HG03378 (cell line): ENCODE data around the gene TPPP.

Experiments used
- ATAC-seq: cut with Tn5 transposase; IDR thresholded peaks from one replicate; pipeline ENCODE4 v1.9.1; 2021; ENCODE audit warnings: mild to moderate bottlenecking, moderate library complexity; ENCODE audit not compliant: unreplicated experiment

TPPP gene

DNA sequence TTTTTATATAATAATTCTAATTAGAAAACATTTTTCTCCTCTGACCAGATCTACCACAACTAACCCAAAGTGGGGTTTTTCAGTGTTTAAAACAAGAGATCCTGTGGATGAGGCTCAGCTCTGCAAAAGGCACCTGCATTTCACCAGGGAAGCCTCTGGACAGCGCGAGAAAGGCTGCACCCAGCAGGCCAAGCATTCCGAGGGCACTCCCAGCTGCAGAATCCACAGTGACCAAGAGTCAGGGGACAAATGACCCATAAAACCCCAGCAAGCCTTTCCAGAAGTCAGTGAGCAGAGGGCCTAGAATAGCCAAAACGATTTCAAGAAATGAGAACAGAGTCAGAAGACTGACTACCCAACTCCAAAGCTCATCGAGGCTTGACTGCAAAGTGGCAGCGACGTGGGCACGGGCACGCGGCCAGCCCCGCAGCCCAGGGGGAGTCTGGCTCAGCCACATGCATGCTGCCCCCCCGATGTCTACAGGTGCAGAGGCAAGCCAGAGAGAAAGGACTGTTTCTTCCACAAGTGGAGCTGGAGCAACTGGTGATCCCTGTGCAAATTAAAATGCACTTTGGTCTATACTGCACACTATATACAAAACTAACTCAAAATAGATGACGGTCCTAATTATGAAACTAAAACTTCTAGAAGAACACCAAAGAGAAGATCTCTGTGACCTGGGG lies 26.2 kb downstream of the TPPP start:
- ATAC-seq, result no peak

DNA sequence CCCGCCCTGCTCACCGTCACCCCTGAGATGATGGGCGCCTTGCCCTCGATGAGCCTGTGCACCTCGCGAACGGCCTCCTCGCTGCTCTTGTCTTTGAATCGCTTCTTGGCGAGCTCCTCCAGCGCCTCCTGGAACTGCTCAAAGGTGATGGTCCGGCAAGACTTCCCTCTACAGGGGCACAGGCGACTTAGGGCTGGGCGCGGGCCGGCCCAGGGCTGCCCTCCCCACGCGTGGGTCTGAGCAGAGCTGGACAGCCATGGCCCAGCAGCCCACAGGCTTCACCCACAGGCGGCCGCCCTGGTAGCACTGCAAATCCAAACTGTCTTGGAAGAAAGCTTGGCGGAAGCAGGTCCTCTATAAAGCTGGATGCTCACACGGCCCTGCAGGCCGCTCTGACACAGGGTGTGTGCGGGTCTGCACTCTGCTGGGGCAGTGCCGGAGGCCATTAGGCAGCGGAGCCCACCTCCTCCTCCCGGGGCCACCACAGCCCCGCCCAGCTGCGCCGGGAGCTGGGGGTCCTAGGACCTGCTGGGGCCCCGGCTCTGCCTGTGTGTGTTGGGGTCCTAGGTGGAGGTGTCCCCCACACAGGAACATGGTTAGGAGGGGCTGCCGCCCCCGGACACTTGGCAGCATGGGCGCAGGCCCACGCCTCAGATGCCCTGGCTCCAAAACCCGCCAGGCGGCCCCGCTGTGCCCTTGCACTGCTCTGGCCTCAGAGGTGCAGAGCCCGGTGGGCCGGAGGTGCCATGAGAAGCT lies 27.0 kb downstream of the TPPP start:
- ATAC-seq, result no peak

DNA sequence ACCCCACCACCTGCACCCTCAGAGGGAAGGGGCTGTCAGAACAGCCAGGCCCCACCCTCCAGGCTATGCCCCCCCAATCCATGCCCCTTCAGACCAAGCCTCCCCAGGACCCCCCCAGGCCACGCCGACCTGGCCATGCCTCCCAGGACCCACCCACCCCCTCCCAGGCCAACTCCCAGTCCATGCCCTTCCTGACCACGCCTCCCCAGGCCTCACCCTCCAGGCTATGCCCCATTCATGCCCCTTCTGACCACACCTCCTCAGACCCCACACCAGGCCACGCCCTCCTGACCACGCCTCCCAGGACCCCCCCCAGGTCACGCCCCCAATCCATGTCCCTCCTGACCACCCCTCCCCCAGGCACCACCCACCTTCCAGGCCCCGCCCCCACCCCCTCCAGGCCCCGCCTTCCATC lies 27.6 kb downstream of the TPPP start:
- ATAC-seq, result no peak

DNA sequence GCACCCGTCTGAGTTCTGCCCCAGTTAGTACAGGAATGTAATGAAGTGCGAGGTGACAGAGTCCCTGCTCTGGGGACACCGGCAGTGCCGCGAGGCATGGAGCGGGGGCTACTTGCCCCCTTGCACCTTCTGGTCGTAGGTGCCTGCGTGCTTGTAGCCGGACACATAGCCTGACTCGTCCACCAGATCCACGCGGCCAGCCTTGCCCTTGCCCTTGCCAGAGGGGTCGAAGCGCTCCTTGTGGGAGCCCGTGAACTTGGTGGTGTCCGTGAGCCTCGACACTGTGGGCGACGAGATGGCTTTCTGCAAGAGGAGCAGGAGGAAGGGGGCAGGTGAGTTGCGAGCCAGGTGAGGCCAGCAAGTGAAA lies 28.2 kb downstream of the TPPP start:
- no peak for ATAC-seq

- no peak for ATAC-seq
These were observed 28.7 kb downstream of the TPPP start for GRCh38 chr5:664343-664993.

GRCh38 chr5:663436-664342 lies 29.5 kb downstream of the TPPP start:
- ATAC-seq, result no peak

DNA sequence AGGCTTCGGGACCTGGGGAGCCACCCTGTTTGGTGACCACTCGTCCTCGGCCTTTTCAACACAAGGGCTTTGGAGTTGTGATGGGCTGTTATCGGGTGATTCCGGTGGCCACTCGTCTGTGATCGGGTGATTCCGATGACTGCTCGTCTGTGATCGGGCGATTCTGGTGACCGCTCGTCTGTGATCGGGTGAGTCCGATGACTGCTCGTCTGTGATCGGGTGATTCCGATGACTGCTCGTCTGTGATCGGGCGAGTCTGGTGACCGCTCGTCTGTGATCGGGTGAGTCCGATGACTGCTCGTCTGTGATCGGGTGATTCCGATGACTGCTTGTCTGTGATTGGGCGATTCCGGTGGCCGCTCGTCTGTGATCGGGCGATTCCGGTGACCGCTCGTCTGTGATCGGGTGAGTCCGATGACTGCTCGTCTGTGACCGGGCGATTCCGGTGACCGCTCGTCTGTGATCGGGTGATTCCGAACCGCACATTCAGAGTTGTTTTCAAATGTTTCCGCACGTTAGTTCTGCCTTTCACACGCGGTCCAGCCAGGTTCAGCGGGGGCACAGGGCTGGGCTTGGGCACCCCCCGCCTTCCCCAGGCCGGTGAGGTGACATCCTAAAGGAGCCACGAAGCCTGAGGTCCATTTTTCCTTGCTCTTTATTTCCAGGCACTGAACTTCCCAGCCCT lies 30.3 kb downstream of the TPPP start:
- ATAC-seq, result no peak

DNA sequence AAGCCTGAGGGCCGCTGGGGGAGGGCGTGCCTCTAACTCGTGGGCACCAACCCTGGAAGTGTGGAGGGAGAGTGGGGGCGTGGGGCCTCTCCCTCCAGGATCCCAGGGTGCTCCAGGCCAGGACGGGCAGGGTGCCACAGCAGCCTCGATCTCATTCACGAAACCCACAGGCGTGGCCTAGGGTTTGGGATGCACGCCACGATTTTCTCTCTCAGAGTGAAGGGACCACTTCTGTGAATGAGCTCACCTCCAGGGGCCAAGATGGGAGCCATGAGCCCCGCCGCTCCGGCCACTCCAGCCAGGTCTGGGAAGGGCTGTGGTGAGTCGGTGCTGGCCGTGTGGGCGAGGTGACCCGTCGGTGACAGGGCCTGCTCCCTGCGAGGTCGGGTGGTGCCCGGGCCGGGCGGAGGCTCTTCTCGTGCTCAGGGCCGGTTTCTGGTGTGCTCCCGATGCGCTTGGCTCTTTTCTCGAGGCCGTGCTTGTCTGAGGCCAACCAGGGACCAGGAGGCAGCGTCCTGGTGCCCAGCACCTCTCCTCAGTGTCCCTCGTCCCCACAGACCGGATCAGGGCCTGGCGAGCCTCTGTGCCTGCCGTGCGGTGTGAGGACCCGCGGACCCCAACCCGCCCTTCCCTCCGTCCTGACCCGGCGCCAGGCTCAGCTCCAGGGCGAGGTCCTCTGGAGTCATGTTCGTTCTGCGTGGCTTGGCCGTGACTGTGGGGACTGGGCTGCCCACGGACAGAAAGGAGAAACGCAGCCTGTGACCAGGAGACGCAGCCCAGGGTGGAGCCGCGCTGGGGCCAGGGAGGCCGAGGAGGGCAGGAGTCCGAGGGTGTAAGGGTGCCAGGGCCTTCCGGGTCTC lies 31.0 kb downstream of the TPPP start:
- ATAC-seq, result no peak

DNA sequence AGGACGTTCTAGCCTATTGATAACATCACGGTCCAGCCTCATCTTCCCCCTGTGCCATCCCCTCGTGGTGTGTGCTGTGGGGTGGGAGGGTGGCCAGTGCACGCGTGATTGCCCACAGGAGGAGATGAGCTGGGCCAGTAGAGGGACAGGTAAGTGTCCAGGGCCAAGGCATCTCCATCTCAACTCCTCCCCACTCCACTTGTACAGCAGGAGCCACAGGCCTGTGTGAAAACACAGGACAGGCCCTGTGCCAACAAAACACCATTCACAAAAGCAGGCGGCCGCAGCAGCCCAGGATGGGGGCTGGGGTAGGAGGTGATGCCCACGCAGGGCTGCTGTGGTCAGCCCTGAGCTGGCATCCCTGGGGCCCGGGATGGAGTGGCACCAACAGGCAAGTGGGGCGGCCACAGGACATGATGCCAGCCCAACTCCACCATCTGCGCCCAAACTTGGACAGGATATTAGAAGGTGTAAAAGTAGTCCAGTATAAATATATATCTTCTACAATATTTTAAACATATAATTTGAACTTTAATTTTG lies 32.6 kb downstream of the TPPP start:
- no peak for ATAC-seq

DNA sequence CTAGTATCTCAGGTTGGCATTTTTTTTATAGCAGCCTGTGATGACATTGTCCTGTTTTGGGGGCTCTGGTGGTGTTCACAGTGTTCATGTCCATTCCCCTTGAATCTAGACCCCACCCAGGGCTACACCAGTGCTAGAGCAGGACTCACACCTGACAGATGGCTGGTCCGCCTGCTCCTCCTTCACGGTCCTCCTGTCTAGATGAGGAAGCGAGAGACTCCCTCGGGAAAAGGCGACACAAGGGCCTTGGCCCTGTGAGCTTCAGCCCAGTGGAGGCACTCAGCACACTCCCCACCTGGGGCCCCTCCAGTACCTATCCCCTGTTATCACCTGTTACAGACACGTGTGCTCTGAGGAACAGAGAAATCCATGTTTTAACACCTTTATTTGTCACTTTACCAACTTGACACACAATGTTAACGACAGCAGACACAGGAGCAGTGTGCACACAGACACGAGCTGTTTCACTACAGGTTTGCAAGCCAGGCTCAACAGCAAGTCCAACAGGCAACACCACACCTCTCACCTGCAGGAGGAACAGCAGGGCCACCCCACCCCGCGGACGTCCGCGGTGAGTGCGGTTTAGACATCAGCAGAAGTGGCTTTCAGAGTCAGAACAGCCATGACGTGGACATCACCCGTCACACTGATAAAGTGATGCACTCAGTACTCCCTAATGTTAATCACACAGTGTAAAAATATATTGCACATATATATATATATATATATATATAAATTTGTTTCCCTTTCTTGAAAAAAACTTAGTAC lies 33.5 kb downstream of the TPPP start:
- no peak for ATAC-seq

GRCh38 chr5:658103-658502 lies 35.0 kb downstream of the TPPP start:
- ATAC-seq, result no peak

DNA sequence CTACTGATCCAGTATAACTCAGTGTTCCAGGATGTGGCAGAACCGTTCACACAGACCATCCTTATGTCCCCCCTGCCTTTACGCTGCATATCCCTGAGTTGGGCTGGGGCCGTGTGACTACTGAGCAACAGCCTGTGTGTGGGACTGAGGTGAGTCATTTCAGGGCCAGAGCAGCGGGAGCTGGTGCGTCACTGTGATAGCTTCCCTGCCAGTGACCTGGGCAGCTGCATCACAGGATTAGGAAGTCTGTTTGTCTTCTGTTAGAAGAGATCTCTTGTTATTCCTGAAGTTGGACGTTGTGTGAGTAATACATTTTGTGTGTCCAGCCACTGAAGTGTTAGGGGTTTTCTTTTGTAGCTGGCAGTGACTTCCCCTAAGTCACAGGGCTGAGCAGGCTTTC lies 35.6 kb downstream of the TPPP start:
- no peak for ATAC-seq

DNA sequence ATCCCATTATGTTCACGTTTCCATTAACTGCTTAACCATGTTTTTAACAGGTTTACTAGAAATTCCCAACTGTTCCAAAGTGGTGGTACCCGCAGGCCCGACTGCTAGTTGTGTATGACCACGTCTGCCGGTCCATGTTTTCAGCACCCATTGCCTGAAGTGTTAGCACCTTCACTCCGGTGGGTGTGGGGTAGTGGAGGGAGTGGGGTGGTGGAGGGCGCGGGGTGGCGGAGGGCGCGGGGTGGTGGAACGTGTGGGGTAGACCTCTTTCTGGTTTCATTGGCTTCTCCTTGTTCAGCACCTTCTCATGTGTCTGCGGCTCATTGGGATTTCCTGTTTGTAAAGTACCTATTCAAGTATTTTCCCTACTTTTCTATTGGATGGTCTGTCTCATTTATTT lies 37.7 kb downstream of the TPPP start:
- ATAC-seq, result no peak

GRCh38 chr5:654071-654778 lies 38.9 kb downstream of the TPPP start:
- ATAC-seq, result no peak

DNA sequence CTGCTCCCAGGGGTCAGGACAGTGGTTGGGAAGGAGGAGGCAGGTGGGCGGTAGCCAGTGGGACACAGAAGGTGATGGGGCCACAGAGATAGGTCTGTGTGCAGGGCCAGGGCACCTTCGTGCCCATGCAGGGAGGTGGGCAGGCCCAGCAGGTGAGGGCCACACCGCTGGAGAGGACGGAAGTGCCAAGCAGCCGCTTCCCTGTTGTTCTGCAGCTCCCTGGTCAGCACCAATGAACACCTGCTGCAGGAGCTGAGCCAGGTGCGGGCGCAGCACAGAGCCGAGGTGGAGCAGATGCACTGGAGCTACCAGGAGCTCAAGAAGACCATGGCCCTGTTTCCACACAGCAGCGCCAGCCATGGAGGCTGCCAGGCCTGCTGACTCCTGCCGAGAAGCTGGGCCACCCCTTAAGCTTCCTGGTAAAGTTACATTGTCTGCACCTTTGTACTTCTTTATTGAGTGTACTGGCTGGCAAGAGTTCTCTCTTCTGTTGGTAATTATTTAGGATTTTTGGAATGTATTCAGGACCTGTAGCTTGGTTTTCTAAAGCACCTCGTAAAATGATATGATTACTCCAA lies 40.3 kb downstream of the TPPP start:
- no peak for ATAC-seq

DNA sequence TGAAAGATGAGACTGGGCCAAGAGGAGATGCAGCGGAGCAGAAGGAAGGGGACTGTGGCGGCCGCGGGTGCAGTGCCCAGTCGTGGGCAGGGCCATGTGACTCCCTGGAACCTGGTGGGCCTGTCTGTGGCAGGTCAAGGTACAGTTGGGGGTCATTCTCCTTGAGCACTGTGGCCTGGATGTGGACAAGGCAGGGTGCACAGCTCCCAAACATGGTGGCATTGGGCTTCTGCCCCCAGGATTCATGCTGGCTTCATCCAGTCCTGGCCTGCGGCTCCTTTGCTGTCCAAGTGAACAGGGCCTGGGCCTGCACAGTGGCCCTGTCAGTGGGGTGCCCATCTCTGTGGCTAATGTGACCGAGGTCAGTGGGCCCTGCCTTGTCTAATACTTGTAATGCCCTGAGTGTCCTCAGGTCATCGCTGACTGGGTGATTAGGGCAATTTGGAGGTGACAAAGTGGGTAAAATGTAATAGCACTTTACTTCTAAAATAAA lies 41.1 kb downstream of the TPPP start:
- no peak for ATAC-seq

DNA sequence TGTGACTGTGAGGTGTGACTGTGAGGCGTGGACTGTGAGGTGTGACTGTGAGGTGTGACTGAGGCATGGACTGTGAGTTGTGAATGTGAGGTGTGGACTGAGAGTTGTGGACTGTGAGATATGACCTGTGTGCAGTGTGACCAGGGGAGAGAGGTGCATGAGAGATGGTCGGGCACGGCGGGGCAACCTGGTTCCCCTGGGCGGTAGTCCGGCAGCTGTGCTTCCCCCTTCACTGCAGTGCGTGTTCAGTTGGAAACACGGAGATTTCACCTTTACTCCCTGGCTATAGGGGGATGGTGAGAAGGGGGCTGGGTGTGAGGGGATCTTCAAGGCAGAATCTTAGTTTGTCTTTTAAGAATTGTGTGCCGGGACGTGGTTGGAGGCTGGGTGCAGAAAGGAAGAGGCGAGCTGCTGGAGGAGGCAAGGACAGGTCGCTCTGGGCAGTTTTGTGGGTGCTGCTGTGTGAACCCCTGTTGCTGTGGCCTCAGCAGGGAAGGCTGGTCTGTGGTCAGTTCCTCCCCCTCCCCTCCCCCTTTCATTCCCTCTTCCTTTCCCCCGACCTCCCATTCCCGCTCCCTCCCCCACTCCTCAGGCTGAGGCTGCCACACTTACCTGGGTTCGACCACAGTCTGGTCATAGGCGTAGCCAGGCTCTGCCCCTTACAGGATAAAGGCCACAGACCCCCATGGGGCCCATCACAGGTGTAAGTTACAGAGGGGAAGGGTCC lies 41.7 kb downstream of the TPPP start:
- no peak for ATAC-seq
